ENCODE data around the gene GRWD1. TPM values are rescaled to one million over a fixed set of nuclear protein-coding genes. Genes with fewer than 3 reads are reported as not detected.

The GRWD1 gene
- total RNA-seq, 4 donors from 2014 or later: 9.4 to 49.7 (median 13.6) TPM

GRCh38 chr19:48428670-48429069 lies 17.1 kb upstream of the GRWD1 start:
- Histone ChIP-seq H3K4me3 (no peak overlapping the region), H3K36me3 (no peaks in the 10 kb centered on the region), H3K27me3 (no peaks in the 10 kb centered on the region), H3K9me3 (no peaks in the 10 kb centered on the region), H3K4me1 (no peaks in the 10 kb centered on the region), H3K27ac (no peak overlapping the region)
- TF ChIP-seq EP300 (IDR thresholded peaks at IDR 0.05; ENCODE audit: low read depth): no peak
- DNase-seq: no peak
- WGBS, 2 donors (ENCODE audit: low coverage in 1 of 2): 92% methylated on average over 1 of the region's 1 CpG; no CpG with 5 or more reads in 1 of the 2 donors
- in situ Hi-C loops (cut with MboI; ENCODE audit: low pct_ligation_motif_present in 1 of 4, low pct_unique_long_range_greater_than_20kb in 1 of 4, low sequenced_read_pairs in 3 of 4) (no loop called here), intact Hi-C loops (cut with DNase I; ENCODE audit: low total_unique reads) (no loop called here)

GRCh38 chr19:48433337-48433736 lies 12.4 kb upstream of the GRWD1 start:
- DNase-seq: no peak
- H3K36me3 ChIP-seq: no peaks in the 10 kb centered on the region
- no peak overlapping the region for H3K4me3 ChIP-seq
- WGBS, 2 donors (ENCODE audit: low coverage in 1 of 2): 72 to 78% methylated on average over 3 to 8 of the region's 8 CpGs
- peaks cover 11% of the 10 kb centered on the region for H3K27me3 ChIP-seq
- intact Hi-C loops (cut with DNase I; ENCODE audit: low total_unique reads): no loop called here
- no peak overlapping the region for H3K27ac ChIP-seq
- in situ Hi-C loops (cut with MboI; ENCODE audit: low pct_ligation_motif_present in 1 of 4, low pct_unique_long_range_greater_than_20kb in 1 of 4, low sequenced_read_pairs in 3 of 4): no loop called here
- no peaks in the 10 kb centered on the region for H3K9me3 ChIP-seq
- no peaks in the 10 kb centered on the region for H3K4me1 ChIP-seq
- no peak for TF ChIP-seq POLR2AphosphoS5 (IDR thresholded peaks at IDR 0.05)
- TF ChIP-seq CTCF (IDR thresholded peaks at IDR 0.05): no peak
- no peak for TF ChIP-seq POLR2A (IDR thresholded peaks at IDR 0.05)
- TF ChIP-seq EP300 (IDR thresholded peaks at IDR 0.05; ENCODE audit: low read depth): no peak

GRCh38 chr19:48436586-48436985 lies 9.2 kb upstream of the GRWD1 start:
- TF ChIP-seq POLR2AphosphoS5 (IDR thresholded peaks at IDR 0.05) (no peak), EP300 (IDR thresholded peaks at IDR 0.05; ENCODE audit: low read depth) (no peak), POLR2A (IDR thresholded peaks at IDR 0.05) (no peak), CTCF (IDR thresholded peaks at IDR 0.05) (no peak)
- Histone ChIP-seq H3K27me3 (peaks cover 25% of the 10 kb centered on the region), H3K36me3 (no peaks in the 10 kb centered on the region), H3K4me3 (no peak overlapping the region), H3K4me1 (no peaks in the 10 kb centered on the region), H3K27ac (no peak overlapping the region), H3K9me3 (no peaks in the 10 kb centered on the region)
- no peak for DNase-seq
- intact Hi-C loops (cut with DNase I; ENCODE audit: low total_unique reads): no loop called here
- WGBS, 2 donors (ENCODE audit: low coverage in 1 of 2): 78 to 79% methylated on average over 5 of the region's 5 CpGs
- in situ Hi-C loops (cut with MboI; ENCODE audit: low pct_ligation_motif_present in 1 of 4, low pct_unique_long_range_greater_than_20kb in 1 of 4, low sequenced_read_pairs in 3 of 4): no loop called here

- intact Hi-C loops (cut with DNase I; ENCODE audit: low total_unique reads): no loop called here
- no peaks in the 10 kb centered on the region for H3K9me3 ChIP-seq
- TF ChIP-seq POLR2A (IDR thresholded peaks at IDR 0.05): no peak
- TF ChIP-seq EP300 (IDR thresholded peaks at IDR 0.05; ENCODE audit: low read depth): no peak
- 95 to 100% methylated on average over 1 to 20 of the region's 20 CpGs for WGBS, 2 donors (ENCODE audit: low coverage in 1 of 2)
- no peak overlapping the region for H3K4me3 ChIP-seq
- DNase-seq: no peak
- H3K36me3 ChIP-seq: no peaks in the 10 kb centered on the region
- in situ Hi-C loops (cut with MboI; ENCODE audit: low pct_ligation_motif_present in 1 of 4, low pct_unique_long_range_greater_than_20kb in 1 of 4, low sequenced_read_pairs in 3 of 4): no loop called here
- H3K4me1 ChIP-seq: peaks cover 6 to 18% (median 12%) of the 10 kb centered on the region in 4 donors
- H3K27ac ChIP-seq: no peak overlapping the region
- H3K27me3 ChIP-seq: peaks cover 48% of the 10 kb centered on the region
These were observed 4.3 kb upstream of the GRWD1 start for GRCh38 chr19:48441360-48442050.

- TF ChIP-seq POLR2AphosphoS5 (IDR thresholded peaks at IDR 0.05) (no peak), CTCF (IDR thresholded peaks at IDR 0.05) (no peak), EP300 (IDR thresholded peaks at IDR 0.05; ENCODE audit: low read depth) (no peak), POLR2A (IDR thresholded peaks at IDR 0.05) (no peak)
- Histone ChIP-seq H3K9me3 (no peaks in the 10 kb centered on the region), H3K27ac (no peak overlapping the region), H3K4me1 (peaks cover 8 to 24% (median 15%) of the 10 kb centered on the region in 4 donors), H3K4me3 (no peak overlapping the region), H3K36me3 (no peaks in the 10 kb centered on the region), H3K27me3 (peaks cover 40% of the 10 kb centered on the region)
- no peak for DNase-seq
- in situ Hi-C loops (cut with MboI; ENCODE audit: low pct_ligation_motif_present in 1 of 4, low pct_unique_long_range_greater_than_20kb in 1 of 4, low sequenced_read_pairs in 3 of 4) (no loop called here), intact Hi-C loops (cut with DNase I; ENCODE audit: low total_unique reads) (no loop called here)
- WGBS, 2 donors (ENCODE audit: low coverage in 1 of 2): 52% methylated on average over 91 of the region's 94 CpGs; no CpG with 5 or more reads in 1 of the 2 donors
These were observed 3.4 kb upstream of the GRWD1 start for GRCh38 chr19:48442116-48443035.
